SK-N-SH (cell line): ENCODE data around the gene LIMK2. TPM values are rescaled to one million over a fixed set of nuclear protein-coding genes. Genes with fewer than 3 reads are reported as not detected.

Experiments
- CTCF ChIA-PET: fragments of 300-600, 350-600 bp; formaldehyde crosslinking; extraction: SDS; loops from one replicate; lab custom pipeline; 2021; lab: Yijun Ruan, JAX
- POLR2A ChIA-PET: fragments of 350-600 bp; sonication (Branson Sonifier 250); formaldehyde crosslinking; extraction: SDS; loops from one replicate; lab custom pipeline; 2020; ENCODE audit warnings: antibody characterized with exemption, inconsistent platforms; lab: Yijun Ruan, JAX
- DNase-seq: peaks from one replicate; pipeline ENCODE4 v3.0.0; 2012
- H2AFZ ChIP-seq: fragments of 200-600 bp; sonication (generic); 2 replicates; pipeline ENCODE4 v1.8.1; 2016; ENCODE audit warnings: antibody characterized with exemption, mild to moderate bottlenecking, low read depth
- H3F3A ChIP-seq: fragments of 200-600 bp; sonication (generic); replicated peaks from 2 replicates; pipeline ENCODE3; 2016; ENCODE audit warnings: antibody characterized with exemption, mild to moderate bottlenecking; ENCODE audit not compliant: insufficient read depth
- H3K27ac ChIP-seq, 2 experiments: fragments of 200-500 bp in 1 of 2; fragments of 200-600 bp in 1 of 2; sonication (Bioruptor generic) in 1 of 2; sonication (generic), shearing (Covaris generic) in 1 of 2; 2 replicates each; pipeline versions ENCODE4 v1.5.1 to v1.6.1; 2014 to 2016; ENCODE audit warnings: low read depth in 2 of 2, inconsistent platforms in 1 of 2, low read length in 1 of 2, mild to moderate bottlenecking in 1 of 2, mixed read lengths in 1 of 2
- H3K27me3 ChIP-seq: fragments of 200-600 bp; sonication (generic), shearing (Covaris generic); 2 replicates; pipeline ENCODE4 v1.6.1; 2016; ENCODE audit warnings: mixed run types; ENCODE audit not compliant: insufficient read depth
- H3K36me3 ChIP-seq, 2 experiments: fragments of 200-500 bp in 1 of 2; fragments of 200-600 bp in 1 of 2; sonication (Bioruptor generic) in 1 of 2; sonication (generic) in 1 of 2; replicated peaks in 1 of 2; 2 replicates each; pipeline versions ENCODE3 to v1.5.1; 2014 to 2016; ENCODE audit warnings: low read length in 1 of 2, mild to moderate bottlenecking in 1 of 2; ENCODE audit not compliant: insufficient read depth in 2 of 2, control insufficient read depth in 1 of 2
- H3K4me1 ChIP-seq, 2 experiments: fragments of 200-500 bp in 1 of 2; fragments of 200-600 bp in 1 of 2; sonication (Bioruptor generic) in 1 of 2; sonication (generic), shearing (Covaris generic) in 1 of 2; 2 replicates each; pipeline versions ENCODE4 v1.5.1 to v1.6.1; 2014 to 2016; ENCODE audit warnings: low read depth in 1 of 2, low read length in 1 of 2, mixed run types in 1 of 2; ENCODE audit not compliant: insufficient read depth in 2 of 2, control insufficient read depth in 1 of 2
- H3K4me2 ChIP-seq: fragments of 200-600 bp; sonication (generic), shearing (Covaris generic); 2 replicates; pipeline ENCODE4 v1.6.1; 2017; ENCODE audit warnings: mixed run types
- H3K4me3 ChIP-seq, 2 experiments: fragments of 200-500 bp in 1 of 2; fragments of 200-600 bp in 1 of 2; sonication (Bioruptor generic) in 1 of 2; sonication (generic), shearing (Covaris generic) in 1 of 2; 2 replicates each; pipeline versions ENCODE4 v1.5.1 to v1.8.1; 2014 to 2016; ENCODE audit warnings: low read depth in 2 of 2, inconsistent platforms in 1 of 2, low read length in 1 of 2, mild to moderate bottlenecking in 1 of 2, mixed read lengths in 1 of 2, moderate library complexity in 1 of 2
- H3K79me2 ChIP-seq: fragments of 200-600 bp; sonication (generic); 2 replicates; pipeline ENCODE4 v1.8.1; 2017; ENCODE audit warnings: mild to moderate bottlenecking; ENCODE audit not compliant: insufficient read depth
- H3K9ac ChIP-seq: fragments of 200-600 bp; sonication (generic); 2 replicates; pipeline ENCODE4 v1.6.1; 2017; ENCODE audit warnings: mixed run types
- H3K9me2 ChIP-seq: fragments of 200-600 bp; sonication (generic); 2 replicates; pipeline ENCODE4 v1.6.1; 2017; ENCODE audit warnings: mixed run types
- H3K9me3 ChIP-seq: fragments of 200-600 bp; sonication (generic); 2 replicates; pipeline ENCODE4 v1.6.1; 2017; ENCODE audit warnings: mixed run types, mild to moderate bottlenecking, moderate library complexity
- H4K20me1 ChIP-seq: fragments of 200-600 bp; sonication (generic); 2 replicates; pipeline ENCODE4 v1.6.1; 2017; ENCODE audit warnings: mild to moderate bottlenecking, mixed run types; ENCODE audit not compliant: insufficient read depth
- MXI1 ChIP-seq: IDR thresholded peaks from 2 replicates; pipeline ENCODE4 v1.6.1; 2012; ENCODE audit warnings: mild to moderate bottlenecking, low read depth, low read length, improper control_type of control experiment
- NFIC ChIP-seq: IDR thresholded peaks from 2 replicates; pipeline ENCODE4 v1.4.0; 2012; ENCODE audit warnings: borderline replicate concordance
- POLR2AphosphoS5 ChIP-seq: IDR thresholded peaks from 2 replicates; pipeline ENCODE4 v1.6.1; 2012; ENCODE audit warnings: low read depth, low read length
- RAD21 ChIP-seq: IDR thresholded peaks from 2 replicates; pipeline ENCODE4 v1.6.1; 2012; ENCODE audit warnings: mild to moderate bottlenecking, low read length
- RFX5 ChIP-seq: IDR thresholded peaks from 2 replicates; pipeline ENCODE4 v1.6.1; 2012; ENCODE audit warnings: mild to moderate bottlenecking, improper control_type of control experiment, low read length
- RXRA ChIP-seq: IDR thresholded peaks from 2 replicates; pipeline ENCODE4 v1.4.0; 2012; ENCODE audit warnings: low read depth, mild to moderate bottlenecking, borderline replicate concordance
- SIN3A ChIP-seq: IDR thresholded peaks from 2 replicates; pipeline ENCODE4 v1.6.1; 2012; ENCODE audit warnings: low read depth, mild to moderate bottlenecking, low read length, moderate library complexity, borderline replicate concordance
- TAF1 ChIP-seq: IDR thresholded peaks from 2 replicates; pipeline ENCODE4 v1.6.1; 2012; ENCODE audit warnings: low read depth, mild to moderate bottlenecking, low read length, moderate library complexity, borderline replicate concordance
- TEAD4 ChIP-seq: IDR thresholded peaks from 2 replicates; pipeline ENCODE4 v1.4.0; 2012; ENCODE audit warnings: mild to moderate bottlenecking, borderline replicate concordance; ENCODE audit not compliant: insufficient read depth
- WGBS: methylation state at CpG from one replicate; pipeline ENCODE4 v1.1.6; 2017; ENCODE audit warnings: low lambda C conversion rate; 5-methylcytosine and 5-hydroxymethylcytosine counted together
- polyA plus RNA-seq, 3 experiments: library from polyadenylated mRNA; depleted of rRNA; stranded (reverse); fragments of >200 nt; gene quantifications; 2 replicates each; pipeline ENCODE4 v1.2.3, GENCODE V29; 2012
- TF ChIP-seq, protein P1 (sequence below): IDR thresholded peaks from 2 replicates; pipeline ENCODE4 v1.4.0; 2012; ENCODE audit warnings: low read depth, borderline replicate concordance
- TF ChIP-seq, protein P2 (sequence below): IDR thresholded peaks from 2 replicates; pipeline ENCODE4 v1.4.0; 2012; ENCODE audit warnings: low read depth, borderline replicate concordance
- TF ChIP-seq, protein P3 (sequence below): fragments of 150-350 bp; IDR thresholded peaks from 2 replicates; pipeline ENCODE4 v1.6.1; 2017; ENCODE audit warnings: antibody characterized with exemption, low read length, low read depth, borderline replicate concordance

The LIMK2 gene
- polyA plus RNA-seq, 1 of the 3 experiments (the other 2 are of a cell fraction) = 9.8 TPM

DNA sequence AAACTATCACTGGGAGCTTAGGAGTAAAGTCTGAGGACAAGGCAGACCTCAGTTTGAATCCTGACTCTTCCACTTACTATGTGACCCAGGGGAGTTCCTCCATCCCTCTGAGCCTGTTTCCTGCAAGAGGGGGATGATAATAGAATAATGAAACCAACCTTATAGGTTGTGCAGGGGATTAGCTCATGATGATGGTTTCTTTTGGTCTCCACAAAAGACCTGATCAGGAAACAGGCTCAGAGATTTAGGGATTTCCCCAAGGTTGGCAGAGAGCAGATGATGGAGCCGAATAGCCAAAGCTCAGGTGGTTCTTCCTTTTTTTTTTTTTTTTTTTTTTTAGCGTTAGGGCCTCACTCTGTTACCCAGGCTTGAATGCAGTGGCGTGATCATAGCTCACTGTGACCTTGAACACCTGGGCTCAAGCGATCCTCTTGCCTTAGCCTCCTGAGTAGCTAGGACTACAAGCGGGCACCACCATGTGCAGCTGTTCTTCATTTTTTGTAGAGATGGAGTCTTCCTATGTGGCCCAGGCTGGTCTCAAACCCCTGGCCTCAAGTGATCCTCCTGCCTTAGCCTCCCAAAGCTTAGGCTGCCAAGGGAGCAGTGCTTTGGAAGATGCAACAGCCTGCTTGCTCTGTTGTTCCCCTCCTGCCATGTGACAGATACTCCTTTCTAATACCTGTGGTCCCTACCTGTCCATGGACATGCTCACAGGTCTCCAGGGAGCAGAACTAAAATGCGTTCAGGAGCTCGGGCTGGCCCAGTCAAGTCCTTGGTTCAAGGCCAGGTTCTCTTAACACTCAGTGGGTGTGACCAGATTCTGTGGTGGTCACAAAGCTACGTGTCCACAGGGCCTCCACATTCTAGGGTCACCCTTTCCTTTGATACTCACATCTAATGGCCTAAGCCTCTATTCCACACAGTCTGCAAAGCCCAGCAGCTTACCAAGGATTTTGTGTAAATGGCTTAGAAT lies 111.8 kb downstream of the LIMK2 start:
- no peaks in the 10 kb centered on the region for H3F3A ChIP-seq
- H3K79me2 ChIP-seq = peaks cover 2% of the 10 kb centered on the region; the same call in 1 of the 2 replicates
- TF ChIP-seq RXRA = no peak
- TF ChIP-seq, protein P1, sequence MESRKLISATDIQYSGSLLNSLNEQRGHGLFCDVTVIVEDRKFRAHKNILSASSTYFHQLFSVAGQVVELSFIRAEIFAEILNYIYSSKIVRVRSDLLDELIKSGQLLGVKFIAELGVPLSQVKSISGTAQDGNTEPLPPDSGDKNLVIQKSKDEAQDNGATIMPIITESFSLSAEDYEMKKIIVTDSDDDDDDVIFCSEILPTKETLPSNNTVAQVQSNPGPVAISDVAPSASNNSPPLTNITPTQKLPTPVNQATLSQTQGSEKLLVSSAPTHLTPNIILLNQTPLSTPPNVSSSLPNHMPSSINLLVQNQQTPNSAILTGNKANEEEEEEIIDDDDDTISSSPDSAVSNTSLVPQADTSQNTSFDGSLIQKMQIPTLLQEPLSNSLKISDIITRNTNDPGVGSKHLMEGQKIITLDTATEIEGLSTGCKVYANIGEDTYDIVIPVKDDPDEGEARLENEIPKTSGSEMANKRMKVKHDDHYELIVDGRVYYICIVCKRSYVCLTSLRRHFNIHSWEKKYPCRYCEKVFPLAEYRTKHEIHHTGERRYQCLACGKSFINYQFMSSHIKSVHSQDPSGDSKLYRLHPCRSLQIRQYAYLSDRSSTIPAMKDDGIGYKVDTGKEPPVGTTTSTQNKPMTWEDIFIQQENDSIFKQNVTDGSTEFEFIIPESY = no peak
- no peak for TF ChIP-seq POLR2AphosphoS5
- no peak for TF ChIP-seq RAD21
- no peak for TF ChIP-seq TEAD4
- TF ChIP-seq NFIC = no peak
- no peak for TF ChIP-seq TAF1
- TF ChIP-seq, protein P2, sequence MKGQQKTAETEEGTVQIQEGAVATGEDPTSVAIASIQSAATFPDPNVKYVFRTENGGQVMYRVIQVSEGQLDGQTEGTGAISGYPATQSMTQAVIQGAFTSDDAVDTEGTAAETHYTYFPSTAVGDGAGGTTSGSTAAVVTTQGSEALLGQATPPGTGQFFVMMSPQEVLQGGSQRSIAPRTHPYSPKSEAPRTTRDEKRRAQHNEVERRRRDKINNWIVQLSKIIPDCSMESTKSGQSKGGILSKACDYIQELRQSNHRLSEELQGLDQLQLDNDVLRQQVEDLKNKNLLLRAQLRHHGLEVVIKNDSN = no peak
- TF ChIP-seq, protein P3, sequence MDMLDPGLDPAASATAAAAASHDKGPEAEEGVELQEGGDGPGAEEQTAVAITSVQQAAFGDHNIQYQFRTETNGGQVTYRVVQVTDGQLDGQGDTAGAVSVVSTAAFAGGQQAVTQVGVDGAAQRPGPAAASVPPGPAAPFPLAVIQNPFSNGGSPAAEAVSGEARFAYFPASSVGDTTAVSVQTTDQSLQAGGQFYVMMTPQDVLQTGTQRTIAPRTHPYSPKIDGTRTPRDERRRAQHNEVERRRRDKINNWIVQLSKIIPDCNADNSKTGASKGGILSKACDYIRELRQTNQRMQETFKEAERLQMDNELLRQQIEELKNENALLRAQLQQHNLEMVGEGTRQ = no peak
- TF ChIP-seq MXI1 = no peak
- TF ChIP-seq RFX5 = no peak
- TF ChIP-seq SIN3A = no peak
- H3K27me3 ChIP-seq = no peaks in the 10 kb centered on the region
- no peak overlapping the region for H3K4me2 ChIP-seq
- H3K4me3 ChIP-seq = no peak overlapping the region
- DNase-seq = no peak
- WGBS = 96% methylated on average over 8 of the region's 8 CpGs
- H2AFZ ChIP-seq = no peak overlapping the region
- no peaks in the 10 kb centered on the region for H3K4me1 ChIP-seq
- ChIA-PET POLR2A (interaction anchor here (1.4 kb wide), 1 partner anchor 13 kb away, joined by 3 read pairs; no protein-coding TSS in a partner anchor), CTCF (interaction anchor here (1.0 to 4.2 kb wide), 4 partner anchors 10 to 51 kb away, joined by 3 to 37 read pairs (median 4); partner anchors contain the start of gene PATZ1)
- H3K9me3 ChIP-seq = no peaks in the 10 kb centered on the region
- no peak overlapping the region for H3K27ac ChIP-seq
- no peaks in the 10 kb centered on the region for H4K20me1 ChIP-seq
- no peak overlapping the region for H3K9ac ChIP-seq
- no peaks in the 10 kb centered on the region for H3K9me2 ChIP-seq
- peaks cover 14 to 39% of the 10 kb centered on the region in 2 experiments for H3K36me3 ChIP-seq
